ENCODE measurements around the gene RARS1.
A peak's percentile ranks its signal among the peaks of the same experiment; 100 is the strongest.

Gene RARS1

DNA sequence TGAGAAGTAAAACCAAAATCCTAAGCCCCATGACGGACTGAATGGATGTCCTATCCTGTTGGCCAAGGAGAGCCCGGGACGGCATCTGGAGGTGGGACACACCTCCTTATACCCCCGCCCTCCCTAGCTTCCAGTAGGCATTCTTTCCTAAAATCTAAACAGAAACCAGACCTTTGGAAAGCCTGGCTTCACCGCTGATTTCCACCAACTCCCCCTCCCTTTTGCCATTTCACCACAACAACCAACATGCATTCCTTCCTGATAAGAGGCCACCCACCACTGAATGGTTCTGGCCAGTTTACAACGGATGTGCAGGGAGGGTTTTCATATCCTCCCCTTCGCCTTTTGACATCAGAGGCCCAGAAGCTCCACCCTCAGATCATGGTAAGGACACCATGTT, 9.2 kb upstream of the RARS1 start:
- H3K4me3 ChIP-seq (ENCODE audit: low read length), result no peak overlapping the region
- H4K20me1 ChIP-seq (ENCODE audit: insufficient read depth, low read length), result no peaks in the 10 kb centered on the region; the same call in 1 of the 2 replicates
- no peaks in the 10 kb centered on the region for H3K36me3 ChIP-seq (replicated peaks; ENCODE audit: low read depth, low read length)
- H2AFZ ChIP-seq (ENCODE audit: low read depth, low read length), result no peak overlapping the region
- H3K27me3 ChIP-seq (ENCODE audit: low read depth, low read length), result no peaks in the 10 kb centered on the region
- no peak overlapping the region for H3K27ac ChIP-seq (ENCODE audit: low read length)
- H3K4me2 ChIP-seq (ENCODE audit: low read length), result no peak overlapping the region
- H3K9me3 ChIP-seq (ENCODE audit: insufficient read depth, low read length), result no peaks in the 10 kb centered on the region
- H3K9ac ChIP-seq (ENCODE audit: low read length), result no peak overlapping the region
- H3K79me2 ChIP-seq (ENCODE audit: low read length), result no peaks in the 10 kb centered on the region
- TF ChIP-seq EZH2phosphoT487 (IDR thresholded peaks at IDR 0.05; ENCODE audit: low read depth), result no peak
- TF ChIP-seq, protein P1, sequence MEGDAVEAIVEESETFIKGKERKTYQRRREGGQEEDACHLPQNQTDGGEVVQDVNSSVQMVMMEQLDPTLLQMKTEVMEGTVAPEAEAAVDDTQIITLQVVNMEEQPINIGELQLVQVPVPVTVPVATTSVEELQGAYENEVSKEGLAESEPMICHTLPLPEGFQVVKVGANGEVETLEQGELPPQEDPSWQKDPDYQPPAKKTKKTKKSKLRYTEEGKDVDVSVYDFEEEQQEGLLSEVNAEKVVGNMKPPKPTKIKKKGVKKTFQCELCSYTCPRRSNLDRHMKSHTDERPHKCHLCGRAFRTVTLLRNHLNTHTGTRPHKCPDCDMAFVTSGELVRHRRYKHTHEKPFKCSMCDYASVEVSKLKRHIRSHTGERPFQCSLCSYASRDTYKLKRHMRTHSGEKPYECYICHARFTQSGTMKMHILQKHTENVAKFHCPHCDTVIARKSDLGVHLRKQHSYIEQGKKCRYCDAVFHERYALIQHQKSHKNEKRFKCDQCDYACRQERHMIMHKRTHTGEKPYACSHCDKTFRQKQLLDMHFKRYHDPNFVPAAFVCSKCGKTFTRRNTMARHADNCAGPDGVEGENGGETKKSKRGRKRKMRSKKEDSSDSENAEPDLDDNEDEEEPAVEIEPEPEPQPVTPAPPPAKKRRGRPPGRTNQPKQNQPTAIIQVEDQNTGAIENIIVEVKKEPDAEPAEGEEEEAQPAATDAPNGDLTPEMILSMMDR (IDR thresholded peaks at IDR 0.05; ENCODE audit: low read depth, low read length), result no peak
- peaks cover 5% of the 10 kb centered on the region; the same call in 1 of the 2 replicates for H3K4me1 ChIP-seq (ENCODE audit: low read length)

DNA sequence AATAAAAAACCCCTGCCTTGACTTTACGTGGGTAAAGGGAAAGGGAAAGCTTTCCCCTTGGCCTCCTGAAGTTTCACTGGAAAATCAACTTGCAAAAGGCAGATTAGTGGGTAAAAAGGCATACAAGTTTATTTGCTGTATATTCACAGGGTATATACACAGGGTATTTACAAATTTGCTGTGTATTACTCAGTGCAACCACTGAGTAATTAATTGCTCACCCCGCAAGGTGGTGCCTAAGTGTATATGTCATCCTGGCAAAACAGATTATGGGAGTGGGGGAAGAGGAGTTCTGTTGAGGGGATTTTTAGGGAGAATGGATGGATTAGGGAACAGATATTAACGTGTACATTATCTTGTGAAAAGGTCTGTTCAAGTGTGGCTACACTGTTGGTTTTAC, 7.1 kb upstream of the RARS1 start:
- Histone ChIP-seq H3K27ac (ENCODE audit: low read length) (no peak overlapping the region), H2AFZ (ENCODE audit: low read depth, low read length) (no peak overlapping the region), H3K9ac (ENCODE audit: low read length) (no peak overlapping the region), H4K20me1 (ENCODE audit: insufficient read depth, low read length) (no peaks in the 10 kb centered on the region), H3K4me3 (ENCODE audit: low read length) (no peak overlapping the region), H3K79me2 (ENCODE audit: low read length) (no peaks in the 10 kb centered on the region), H3K9me3 (ENCODE audit: insufficient read depth, low read length) (no peaks in the 10 kb centered on the region), H3K4me1 (ENCODE audit: low read length) (peaks cover 5% of the 10 kb centered on the region; the same call in 1 of the 2 replicates), H3K27me3 (ENCODE audit: low read depth, low read length) (no peaks in the 10 kb centered on the region), H3K36me3 (replicated peaks; ENCODE audit: low read depth, low read length) (no peaks in the 10 kb centered on the region), H3K4me2 (ENCODE audit: low read length) (no peak overlapping the region)
- TF ChIP-seq EZH2phosphoT487 (IDR thresholded peaks at IDR 0.05; ENCODE audit: low read depth), result no peak
- TF ChIP-seq, protein P1 (IDR thresholded peaks at IDR 0.05; ENCODE audit: low read depth, low read length), result no peak

DNA sequence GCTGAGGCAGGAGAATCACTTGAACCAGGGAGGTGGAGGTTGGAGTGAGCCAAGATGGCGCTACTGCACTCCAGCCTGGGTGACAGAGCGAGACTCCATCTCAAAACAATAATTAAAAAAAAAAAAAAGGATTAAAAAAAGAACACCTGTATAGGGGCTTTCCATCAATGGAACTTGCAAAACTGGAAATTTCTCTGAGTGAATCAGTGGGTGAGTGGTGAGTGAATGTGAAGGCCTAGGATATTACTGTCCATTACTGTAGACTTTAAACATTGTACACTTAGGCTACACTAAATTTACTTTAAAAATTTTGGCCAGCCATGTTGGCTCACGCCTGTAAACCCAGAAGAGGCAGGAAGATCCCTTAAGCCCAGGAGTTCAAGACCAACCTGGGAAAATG, 5.7 kb upstream of the RARS1 start:
- Histone ChIP-seq H3K9ac (ENCODE audit: low read length) (no peak overlapping the region), H3K4me3 (ENCODE audit: low read length) (no peak overlapping the region), H3K4me2 (ENCODE audit: low read length) (no peak overlapping the region), H3K9me3 (ENCODE audit: insufficient read depth, low read length) (no peaks in the 10 kb centered on the region), H3K27ac (ENCODE audit: low read length) (no peak overlapping the region), H3K27me3 (ENCODE audit: low read depth, low read length) (no peaks in the 10 kb centered on the region), H4K20me1 (ENCODE audit: insufficient read depth, low read length) (no peaks in the 10 kb centered on the region), H2AFZ (ENCODE audit: low read depth, low read length) (no peak overlapping the region), H3K4me1 (ENCODE audit: low read length) (peaks cover 6% of the 10 kb centered on the region; the same call in 1 of the 2 replicates), H3K79me2 (ENCODE audit: low read length) (no peaks in the 10 kb centered on the region), H3K36me3 (replicated peaks; ENCODE audit: low read depth, low read length) (no peaks in the 10 kb centered on the region)
- TF ChIP-seq EZH2phosphoT487 (IDR thresholded peaks at IDR 0.05; ENCODE audit: low read depth), result no peak
- TF ChIP-seq, protein P1 (IDR thresholded peaks at IDR 0.05; ENCODE audit: low read depth, low read length), result no peak

DNA sequence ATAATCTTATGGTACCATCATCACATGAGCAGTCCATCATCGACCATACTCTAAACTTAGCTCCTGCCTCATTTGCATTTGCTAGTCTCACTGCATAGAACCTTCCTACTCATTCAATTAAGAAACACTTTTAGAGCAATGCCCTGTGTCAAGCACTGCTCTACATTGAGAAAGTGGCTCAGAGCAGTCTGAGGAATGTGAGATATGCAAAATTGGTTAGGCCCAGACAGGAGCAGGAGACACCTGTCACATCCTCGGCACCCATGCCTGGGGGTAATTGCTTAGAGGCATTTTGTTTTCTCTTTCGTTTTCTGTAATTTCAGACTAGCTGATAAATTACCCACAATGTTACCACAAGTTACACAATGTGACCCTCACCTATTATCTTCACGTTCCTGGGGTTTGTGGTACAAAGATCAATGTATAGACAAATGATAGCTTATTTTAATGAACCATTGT, 4.9 kb upstream of the RARS1 start:
- no peak overlapping the region for H3K27ac ChIP-seq (ENCODE audit: low read length)
- peaks cover 2% of the 10 kb centered on the region for H3K79me2 ChIP-seq (ENCODE audit: low read length)
- H3K4me3 ChIP-seq (ENCODE audit: low read length), result no peak overlapping the region
- no peak overlapping the region for H3K9ac ChIP-seq (ENCODE audit: low read length)
- no peaks in the 10 kb centered on the region for H4K20me1 ChIP-seq (ENCODE audit: insufficient read depth, low read length)
- no peaks in the 10 kb centered on the region for H3K9me3 ChIP-seq (ENCODE audit: insufficient read depth, low read length)
- no peaks in the 10 kb centered on the region for H3K27me3 ChIP-seq (ENCODE audit: low read depth, low read length)
- TF ChIP-seq, protein P1 (IDR thresholded peaks at IDR 0.05; ENCODE audit: low read depth, low read length), result no peak
- no peak for TF ChIP-seq EZH2phosphoT487 (IDR thresholded peaks at IDR 0.05; ENCODE audit: low read depth)
- H3K4me2 ChIP-seq (ENCODE audit: low read length), result 0 out of 2 replicates have a peak overlapping the region, but pooled peaks have one; percentile 9
- H2AFZ ChIP-seq (ENCODE audit: low read depth, low read length), result 0 out of 2 replicates have a peak overlapping the region, but pooled peaks have one; percentile 30
- H3K36me3 ChIP-seq (replicated peaks; ENCODE audit: low read depth, low read length), result no peaks in the 10 kb centered on the region
- H3K4me1 ChIP-seq (ENCODE audit: low read length), result peaks cover 11% of the 10 kb centered on the region

Measured in OCI-LY3 (cell line).